Tibial artery (tissue), 4 donors: ENCODE results near the gene ECEL1.
"Not testable (repeated sequence)": the region's sequence is repeated elsewhere in the genome, so short reads cannot be mapped to it uniquely, and the experiment has no call there.

Source experiments
- DNase-seq, 2 donors: peaks; one replicate each; pipeline ENCODE4 v3.0.0-alpha.2; 2019
- H3K27ac ChIP-seq, 2 donors: fragments of 200-600 bp; sonication (generic) in 1 of 2; 1 replicate in 1 of 2; 2 replicates in 1 of 2; pipeline ENCODE4 v1.5.1; 2018 to 2019; ENCODE audit warnings: mild to moderate bottlenecking in 1 of 2
- H3K27me3 ChIP-seq, 2 donors: fragments of 200-600 bp; sonication (generic) in 1 of 2; one replicate each; pipeline versions ENCODE4 v1.5.1 to v1.6.0; 2016 to 2019
- H3K36me3 ChIP-seq, 3 donors: fragments of 200-600 bp; sonication (generic) in 2 of 3; one replicate each; pipeline ENCODE4 v1.5.1; 2016 to 2019; ENCODE audit warnings: mild to moderate bottlenecking in 2 of 3
- H3K4me1 ChIP-seq, 4 donors: fragments of 200-600 bp; sonication (generic) in 2 of 4; 1 replicate in 3 of 4; 2 replicates in 1 of 4; pipeline ENCODE4 v1.5.1; 2016 to 2019
- H3K4me3 ChIP-seq, 2 donors: fragments of 200-600 bp; sonication (generic) in 1 of 2; 1 replicate in 1 of 2; 2 replicates in 1 of 2; pipeline ENCODE4 v1.5.1; 2018 to 2019; ENCODE audit warnings: mild to moderate bottlenecking in 2 of 2
- H3K9me3 ChIP-seq, 3 donors: fragments of 200-600 bp; sonication (generic) in 1 of 3; one replicate each; pipeline ENCODE4 v1.5.1; 2016 to 2019
- intact Hi-C: fragments of 100-400 bp; cut with DNase I; formaldehyde crosslinking; loops from one replicate; pipeline ENCODE4 v1.15.0; 2023; ENCODE audit warnings: low total_unique reads
- TF ChIP-seq, protein P1 (sequence below), 2 experiments: fragments of 200-600 bp in 1 of 2; fragments of 450-650 bp in 1 of 2; IDR thresholded peaks; one replicate each; pipeline ENCODE4 v1.5.1; 2017 to 2019; ENCODE audit warnings: antibody characterized with exemption in 2 of 2, mild to moderate bottlenecking in 1 of 2, moderate library complexity in 1 of 2

The ECEL1 gene

GRCh38 chr2:232447638-232448303 is 39.9 kb downstream of the ECEL1 start:
- no peaks in the 10 kb centered on the region for H3K36me3 ChIP-seq
- H3K4me3 ChIP-seq: no peak overlapping the region
- TF ChIP-seq, protein P1, sequence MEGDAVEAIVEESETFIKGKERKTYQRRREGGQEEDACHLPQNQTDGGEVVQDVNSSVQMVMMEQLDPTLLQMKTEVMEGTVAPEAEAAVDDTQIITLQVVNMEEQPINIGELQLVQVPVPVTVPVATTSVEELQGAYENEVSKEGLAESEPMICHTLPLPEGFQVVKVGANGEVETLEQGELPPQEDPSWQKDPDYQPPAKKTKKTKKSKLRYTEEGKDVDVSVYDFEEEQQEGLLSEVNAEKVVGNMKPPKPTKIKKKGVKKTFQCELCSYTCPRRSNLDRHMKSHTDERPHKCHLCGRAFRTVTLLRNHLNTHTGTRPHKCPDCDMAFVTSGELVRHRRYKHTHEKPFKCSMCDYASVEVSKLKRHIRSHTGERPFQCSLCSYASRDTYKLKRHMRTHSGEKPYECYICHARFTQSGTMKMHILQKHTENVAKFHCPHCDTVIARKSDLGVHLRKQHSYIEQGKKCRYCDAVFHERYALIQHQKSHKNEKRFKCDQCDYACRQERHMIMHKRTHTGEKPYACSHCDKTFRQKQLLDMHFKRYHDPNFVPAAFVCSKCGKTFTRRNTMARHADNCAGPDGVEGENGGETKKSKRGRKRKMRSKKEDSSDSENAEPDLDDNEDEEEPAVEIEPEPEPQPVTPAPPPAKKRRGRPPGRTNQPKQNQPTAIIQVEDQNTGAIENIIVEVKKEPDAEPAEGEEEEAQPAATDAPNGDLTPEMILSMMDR (IDR thresholded peaks at IDR 0.05): no peak
- no peaks in the 10 kb centered on the region for H3K4me1 ChIP-seq
- H3K9me3 ChIP-seq: no peaks in the 10 kb centered on the region
- peaks cover 0 to 13% of the 10 kb centered on the region in 2 donors for H3K27me3 ChIP-seq
- DNase-seq: no peak
- no peak overlapping the region for H3K27ac ChIP-seq
- intact Hi-C loops: no loop called here

- no peak for DNase-seq
- no peaks in the 10 kb centered on the region for H3K36me3 ChIP-seq
- no peaks in the 10 kb centered on the region for H3K9me3 ChIP-seq
- no peak overlapping the region for H3K4me3 ChIP-seq
- H3K27ac ChIP-seq: no peak overlapping the region
- no peaks in the 10 kb centered on the region for H3K4me1 ChIP-seq
- TF ChIP-seq, protein P1 (IDR thresholded peaks at IDR 0.05): no peak
- peaks cover 0 to 13% of the 10 kb centered on the region in 2 donors for H3K27me3 ChIP-seq
- intact Hi-C loops: no loop called here
Measured at GRCh38 chr2:232447091-232447620, 40.5 kb downstream of the ECEL1 start.

- peak in 1 of 2 donors; percentile 61 for DNase-seq
Measured at GRCh38 chr2:232446266-232446777, 41.3 kb downstream of the ECEL1 start.

DNA sequence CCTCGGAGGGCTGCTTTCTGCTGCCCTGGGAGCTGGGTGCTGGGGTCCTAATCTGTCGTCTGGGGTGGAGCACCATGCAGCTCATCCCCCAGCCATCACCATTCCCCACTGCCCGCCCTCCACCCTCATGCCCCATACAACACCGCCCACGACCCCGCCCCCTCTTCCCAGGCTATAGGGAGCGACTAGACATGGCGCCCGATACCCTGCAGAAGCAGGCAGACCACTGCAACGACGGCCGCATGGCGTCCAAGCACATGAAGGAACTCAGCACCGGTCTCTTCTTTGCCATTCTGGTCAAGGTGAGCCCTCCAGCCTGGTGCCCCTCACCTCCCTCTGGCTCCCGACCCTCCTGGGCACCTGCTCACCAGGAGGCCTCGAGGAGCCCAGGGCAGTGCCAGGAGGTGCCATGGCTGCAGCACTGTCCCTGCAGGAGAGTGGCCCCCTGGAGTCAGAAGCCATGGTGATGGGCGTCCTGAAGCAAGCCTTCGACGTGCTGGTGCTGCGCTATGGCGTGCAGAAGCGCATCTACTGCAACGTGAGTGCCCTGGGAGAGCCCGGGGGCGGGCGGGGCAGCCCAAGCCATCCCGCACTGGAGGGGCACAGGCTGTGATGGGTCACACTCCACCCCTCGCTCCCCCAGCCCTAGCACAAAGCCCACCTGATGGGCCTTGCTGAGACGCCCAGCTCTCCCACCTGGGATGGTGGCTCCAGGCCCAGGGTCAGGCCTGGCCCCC is 42.3 kb downstream of the ECEL1 start:
- H3K27me3 ChIP-seq: peaks cover 0 to 22% of the 10 kb centered on the region in 2 donors
- H3K36me3 ChIP-seq, DNase-seq, H3K9me3 ChIP-seq, H3K4me1 ChIP-seq, H3K27ac ChIP-seq, H3K4me3 ChIP-seq: not testable (repeated sequence)
- intact Hi-C loops: loop anchor here (2.0 kb wide), 1 partner anchor 77 kb away; no protein-coding TSS in a partner anchor

More at GRCh38 chr2:232446266-232446777, 41.3 kb downstream of the ECEL1 start:
- H3K27me3 ChIP-seq: peaks cover 0 to 13% of the 10 kb centered on the region in 2 donors
- H3K27ac ChIP-seq, H3K9me3 ChIP-seq, intact Hi-C loops, H3K4me1 ChIP-seq, H3K36me3 ChIP-seq, H3K4me3 ChIP-seq: not testable (repeated sequence)
- TF ChIP-seq, protein P1 (IDR thresholded peaks at IDR 0.05): peak in 1 of 2 experiments; percentile 10

DNA sequence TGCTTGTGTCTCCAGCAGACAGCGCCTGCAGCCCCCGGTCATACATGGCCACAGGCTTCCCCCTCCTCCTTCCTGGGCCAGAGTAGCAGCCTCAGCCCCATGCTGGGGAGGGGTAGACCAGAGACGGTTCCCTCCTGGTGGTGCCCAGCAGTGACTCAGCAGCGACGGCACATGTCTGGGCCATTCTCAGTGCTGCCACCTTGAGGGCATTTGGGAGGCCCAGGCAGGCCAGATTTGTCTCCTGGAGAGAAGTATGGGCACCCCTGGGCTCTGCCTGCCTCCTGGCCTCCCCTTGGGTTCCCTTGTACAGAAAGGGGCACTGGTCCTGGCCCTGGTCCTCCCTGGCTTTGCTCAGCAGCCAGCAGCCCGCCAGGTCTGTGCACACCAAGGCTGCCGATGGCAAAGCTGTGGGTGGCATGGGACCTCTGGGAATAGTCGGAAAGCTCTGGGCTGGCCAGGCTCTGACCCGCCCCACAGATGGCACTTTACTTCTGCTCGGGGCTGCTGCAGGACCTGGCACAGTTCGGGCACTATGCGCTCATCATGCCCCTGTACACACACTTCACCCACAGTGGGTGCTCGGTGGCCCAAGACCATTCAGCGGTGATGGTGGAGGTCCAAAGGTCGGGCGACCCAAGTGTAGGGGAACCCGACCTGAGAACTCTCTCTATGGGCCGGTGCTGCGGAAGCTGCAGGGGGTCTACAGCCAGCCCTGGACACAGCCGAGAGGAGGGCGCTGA is 43.1 kb downstream of the ECEL1 start:
- intact Hi-C loops: loop anchor here (2.0 to 5.0 kb wide), 2 partner anchors 78 to 517 kb away; partner anchors contain the start of gene NPPC
- H3K4me1 ChIP-seq: peaks cover 0 to 5% (median 0%) of the 10 kb centered on the region in 4 donors

GRCh38 chr2:232443669-232444408 is 43.8 kb downstream of the ECEL1 start:
- not testable (repeated sequence) for DNase-seq, H3K27ac ChIP-seq, H3K36me3 ChIP-seq, H3K9me3 ChIP-seq, H3K4me1 ChIP-seq, H3K4me3 ChIP-seq
- intact Hi-C loops: loop anchor here (2.0 to 5.0 kb wide), 2 partner anchors 79 to 517 kb away; partner anchors contain the start of gene NPPC
- peaks cover 0 to 29% of the 10 kb centered on the region in 2 donors for H3K27me3 ChIP-seq

More for the DNA sequence above, 43.1 kb downstream of the ECEL1 start:
- Histone ChIP-seq H3K4me3 (no peak overlapping the region), H3K27me3 (peaks cover 0 to 22% of the 10 kb centered on the region in 2 donors), H3K9me3 (no peaks in the 10 kb centered on the region), H3K27ac (no peak overlapping the region), H3K36me3 (no peaks in the 10 kb centered on the region)
- DNase-seq: peak in 1 of 2 donors; percentile 60
- TF ChIP-seq, protein P1 (IDR thresholded peaks at IDR 0.05): peak in 1 of 2 experiments; percentile 16

DNA sequence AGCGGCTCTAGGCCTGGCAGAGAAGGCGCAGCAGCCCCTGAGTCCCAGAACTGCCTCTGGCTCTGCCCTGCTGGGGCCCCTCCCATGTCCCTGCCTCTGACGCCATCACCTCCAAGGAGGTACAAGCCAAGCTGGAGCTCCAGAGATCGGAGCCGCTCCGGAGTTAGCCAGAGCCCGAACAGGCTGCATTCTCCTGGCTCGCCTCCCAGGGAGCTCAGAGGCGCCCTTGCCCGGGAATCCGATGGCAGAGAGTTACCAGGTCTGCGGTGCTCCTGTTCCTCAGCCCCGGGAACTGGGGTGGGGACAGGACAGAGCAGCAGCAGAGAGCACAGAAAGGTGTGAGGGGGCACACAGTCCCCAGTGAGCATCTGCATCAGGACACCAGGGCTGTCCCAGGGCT is 44.6 kb downstream of the ECEL1 start:
- DNase-seq: peak in 1 of 2 donors; percentile 40
- H3K27me3 ChIP-seq: peaks cover 0 to 28% of the 10 kb centered on the region in 2 donors
- H3K4me3 ChIP-seq, H3K9me3 ChIP-seq, H3K4me1 ChIP-seq, H3K36me3 ChIP-seq, H3K27ac ChIP-seq: not testable (repeated sequence)
- intact Hi-C loops: loop anchor here (5.0 kb wide), 1 partner anchor 516 kb away; the partner anchor contains the start of gene NPPC

GRCh38 chr2:232442431-232442830 is 45.2 kb downstream of the ECEL1 start:
- H3K36me3 ChIP-seq, H3K27ac ChIP-seq, H3K4me1 ChIP-seq, H3K9me3 ChIP-seq, H3K4me3 ChIP-seq: not testable (repeated sequence)
- peaks cover 0 to 26% of the 10 kb centered on the region in 2 donors for H3K27me3 ChIP-seq
- peak in 1 of 2 donors; percentile 58 for DNase-seq
- intact Hi-C loops: loop anchor here (5.0 kb wide), 1 partner anchor 515 kb away; the partner anchor contains the start of gene NPPC
